ENCODE data around the gene CTNNA1.

DNA sequence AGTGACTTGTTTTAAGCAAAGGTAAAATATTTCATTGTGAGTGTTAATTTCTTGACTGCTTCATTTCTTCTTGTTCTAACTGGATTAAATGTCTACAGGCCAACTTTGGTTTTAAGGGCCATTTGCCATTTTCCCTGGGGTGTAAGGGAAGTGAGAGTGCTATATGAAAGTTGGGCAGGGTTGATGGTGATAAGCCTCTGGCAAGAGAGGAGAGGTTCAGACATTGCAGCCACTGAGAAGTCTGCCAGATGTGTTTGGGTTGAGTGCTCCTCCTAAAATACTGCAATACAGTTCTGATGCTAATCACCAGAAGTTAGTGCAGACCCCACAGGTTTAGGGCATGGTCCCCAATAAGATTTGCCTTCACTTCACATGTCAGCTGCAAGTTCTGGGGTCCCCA lies 136.8 kb downstream of the CTNNA1 start:
- TF ChIP-seq, protein P1, sequence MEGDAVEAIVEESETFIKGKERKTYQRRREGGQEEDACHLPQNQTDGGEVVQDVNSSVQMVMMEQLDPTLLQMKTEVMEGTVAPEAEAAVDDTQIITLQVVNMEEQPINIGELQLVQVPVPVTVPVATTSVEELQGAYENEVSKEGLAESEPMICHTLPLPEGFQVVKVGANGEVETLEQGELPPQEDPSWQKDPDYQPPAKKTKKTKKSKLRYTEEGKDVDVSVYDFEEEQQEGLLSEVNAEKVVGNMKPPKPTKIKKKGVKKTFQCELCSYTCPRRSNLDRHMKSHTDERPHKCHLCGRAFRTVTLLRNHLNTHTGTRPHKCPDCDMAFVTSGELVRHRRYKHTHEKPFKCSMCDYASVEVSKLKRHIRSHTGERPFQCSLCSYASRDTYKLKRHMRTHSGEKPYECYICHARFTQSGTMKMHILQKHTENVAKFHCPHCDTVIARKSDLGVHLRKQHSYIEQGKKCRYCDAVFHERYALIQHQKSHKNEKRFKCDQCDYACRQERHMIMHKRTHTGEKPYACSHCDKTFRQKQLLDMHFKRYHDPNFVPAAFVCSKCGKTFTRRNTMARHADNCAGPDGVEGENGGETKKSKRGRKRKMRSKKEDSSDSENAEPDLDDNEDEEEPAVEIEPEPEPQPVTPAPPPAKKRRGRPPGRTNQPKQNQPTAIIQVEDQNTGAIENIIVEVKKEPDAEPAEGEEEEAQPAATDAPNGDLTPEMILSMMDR (IDR thresholded peaks at IDR 0.05), result no peak
- TF ChIP-seq POLR2A (IDR thresholded peaks at IDR 0.05), result no peak
